GM13977 (cell line): ENCODE measurements around the gene RPS16.

Experiments
- DNase-seq: peaks from one replicate; pipeline ENCODE4 v3.0.0; 2012; ENCODE audit warnings: low spot score
- CTCF ChIP-seq: IDR thresholded peaks from 2 replicates; pipeline ENCODE4 v1.5.1; 2012; ENCODE audit warnings: mild to moderate bottlenecking, control low read depth; ENCODE audit not compliant: insufficient read depth; ENCODE audit errors: extremely low read depth, missing control alignments
- in situ Hi-C: fragments of 300-500 bp; cut with MboI; formaldehyde crosslinking; loops from one replicate; pipeline ENCODE4 v1.12.0; 2022; ENCODE audit warnings: low sequenced_read_pairs, low pct_unique_long_range_greater_than_20kb, mixed read lengths, inconsistent platforms; ENCODE audit not compliant: unreplicated experiment

RPS16 gene

DNA sequence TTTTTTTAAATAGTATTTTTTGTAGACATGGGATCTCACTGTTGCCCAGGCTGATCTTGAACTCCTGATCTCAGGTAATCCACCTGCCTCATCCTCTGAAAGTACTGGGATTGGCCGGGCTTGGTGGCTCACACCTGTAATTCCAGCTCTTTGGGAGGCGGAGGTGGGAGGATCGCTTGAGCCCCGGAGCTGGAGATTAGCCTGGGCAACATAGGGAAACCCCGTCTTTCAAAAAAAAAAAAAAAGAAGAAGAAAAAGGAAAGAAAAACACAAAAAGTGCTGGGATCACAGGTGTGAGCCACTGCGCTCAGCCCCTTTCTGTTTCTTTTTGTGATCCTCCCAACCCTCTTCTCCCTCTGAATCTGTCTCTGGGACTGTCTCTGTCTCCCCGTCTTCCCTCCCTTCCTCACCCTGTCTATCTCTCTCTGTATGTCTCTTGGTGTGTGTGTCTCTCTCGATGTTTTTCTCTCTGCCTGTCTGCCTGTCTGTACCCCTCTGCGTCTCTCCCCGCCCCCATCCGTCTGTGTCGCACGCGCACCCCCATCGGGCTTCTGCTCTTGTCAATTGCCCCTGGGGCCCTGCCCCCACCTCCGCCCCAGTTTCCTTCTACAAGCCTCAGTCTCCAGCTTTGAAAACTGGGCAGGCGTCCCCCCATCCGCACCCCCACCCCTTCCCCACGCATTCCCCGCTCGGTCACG, 29.6 kb downstream of the RPS16 start:
- in situ Hi-C loops, result no loop called here
- TF ChIP-seq CTCF, result no peak
- DNase-seq, result peak; percentile 76

DNA sequence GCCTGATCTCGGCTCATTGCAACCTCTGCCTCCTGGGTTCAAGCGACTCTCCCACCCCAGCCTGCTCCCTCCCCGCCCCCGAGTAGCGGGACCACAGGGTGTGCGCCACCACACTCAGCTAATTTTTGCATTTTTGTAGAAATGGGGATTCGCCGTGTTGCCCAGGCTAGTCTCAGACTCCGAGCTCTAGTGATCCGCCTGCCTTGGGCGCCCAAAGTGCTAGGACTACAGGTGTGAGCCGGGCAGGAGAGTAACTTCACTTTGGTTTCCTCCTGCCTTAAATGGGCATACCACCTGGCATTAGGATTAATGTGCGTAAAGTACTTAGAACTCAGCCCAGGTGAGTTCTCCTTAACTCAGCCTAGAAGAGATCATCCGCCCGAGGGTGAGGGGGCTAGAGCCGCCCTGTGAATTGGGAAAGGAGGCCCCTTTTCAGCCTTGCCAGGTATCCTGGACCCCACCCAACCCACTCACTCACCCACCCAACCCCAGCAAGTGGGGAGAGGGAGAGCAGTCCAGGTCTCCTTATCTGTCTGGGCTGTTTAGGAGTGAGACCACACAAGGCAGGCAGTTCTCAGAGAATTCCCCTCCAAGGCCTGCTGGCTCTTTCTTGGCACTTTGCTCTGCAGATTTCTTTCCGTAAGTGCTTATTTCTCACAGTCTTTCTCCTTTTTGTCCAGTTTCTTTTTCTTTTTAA, 30.3 kb downstream of the RPS16 start:
- TF ChIP-seq CTCF, result no peak
- no peak for DNase-seq
- in situ Hi-C loops, result no loop called here

DNA sequence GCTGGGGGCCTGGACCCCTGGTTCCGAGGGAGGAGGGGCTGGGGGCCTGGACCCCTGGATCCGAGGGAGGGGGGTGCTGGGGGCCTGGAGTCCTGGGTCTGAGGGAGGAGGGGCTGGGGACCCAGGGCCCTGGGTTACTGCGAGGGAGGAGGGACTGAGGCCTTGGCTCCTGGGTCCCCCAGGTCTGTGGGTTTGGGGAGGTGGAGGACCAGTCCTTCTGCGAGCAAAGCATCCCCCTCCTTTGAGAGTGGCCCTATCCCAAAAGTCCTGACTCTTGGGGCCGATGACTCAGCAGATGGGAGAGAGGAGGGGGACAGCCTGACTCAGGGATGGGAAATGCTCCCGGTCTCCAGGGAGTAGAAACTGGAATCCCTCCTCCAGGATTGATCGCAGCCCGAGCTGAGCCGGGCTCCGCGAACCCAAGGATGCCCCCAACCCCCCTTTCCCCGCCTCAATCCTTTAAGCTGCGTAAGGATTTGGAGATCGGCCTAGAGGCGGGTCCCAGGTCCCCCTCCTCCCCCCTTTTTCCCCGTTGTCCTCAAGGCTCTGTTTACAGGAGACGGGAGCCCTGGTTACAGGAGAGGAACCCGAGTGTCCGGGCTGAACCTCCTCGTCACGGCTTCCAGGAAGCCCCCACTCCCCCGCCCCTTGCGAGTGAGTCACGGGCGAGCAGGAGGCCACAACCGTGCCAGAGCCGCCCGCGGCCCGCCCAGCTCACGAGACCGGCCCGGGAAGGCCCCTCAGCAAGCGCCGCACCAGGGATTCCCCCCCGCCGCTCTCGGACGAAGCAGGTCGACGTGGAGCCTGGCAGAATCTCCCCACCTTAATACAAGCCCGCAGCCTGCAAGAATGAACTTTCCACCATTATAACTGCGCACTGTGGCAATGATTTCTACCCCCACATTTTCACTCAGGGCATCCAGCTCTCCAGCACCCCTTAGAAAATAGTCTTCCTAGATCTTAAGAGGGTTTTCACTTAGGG, 32.1 kb downstream of the RPS16 start:
- in situ Hi-C loops, result no loop called here
- DNase-seq, result peak; percentile 85
- no peak for TF ChIP-seq CTCF

DNA sequence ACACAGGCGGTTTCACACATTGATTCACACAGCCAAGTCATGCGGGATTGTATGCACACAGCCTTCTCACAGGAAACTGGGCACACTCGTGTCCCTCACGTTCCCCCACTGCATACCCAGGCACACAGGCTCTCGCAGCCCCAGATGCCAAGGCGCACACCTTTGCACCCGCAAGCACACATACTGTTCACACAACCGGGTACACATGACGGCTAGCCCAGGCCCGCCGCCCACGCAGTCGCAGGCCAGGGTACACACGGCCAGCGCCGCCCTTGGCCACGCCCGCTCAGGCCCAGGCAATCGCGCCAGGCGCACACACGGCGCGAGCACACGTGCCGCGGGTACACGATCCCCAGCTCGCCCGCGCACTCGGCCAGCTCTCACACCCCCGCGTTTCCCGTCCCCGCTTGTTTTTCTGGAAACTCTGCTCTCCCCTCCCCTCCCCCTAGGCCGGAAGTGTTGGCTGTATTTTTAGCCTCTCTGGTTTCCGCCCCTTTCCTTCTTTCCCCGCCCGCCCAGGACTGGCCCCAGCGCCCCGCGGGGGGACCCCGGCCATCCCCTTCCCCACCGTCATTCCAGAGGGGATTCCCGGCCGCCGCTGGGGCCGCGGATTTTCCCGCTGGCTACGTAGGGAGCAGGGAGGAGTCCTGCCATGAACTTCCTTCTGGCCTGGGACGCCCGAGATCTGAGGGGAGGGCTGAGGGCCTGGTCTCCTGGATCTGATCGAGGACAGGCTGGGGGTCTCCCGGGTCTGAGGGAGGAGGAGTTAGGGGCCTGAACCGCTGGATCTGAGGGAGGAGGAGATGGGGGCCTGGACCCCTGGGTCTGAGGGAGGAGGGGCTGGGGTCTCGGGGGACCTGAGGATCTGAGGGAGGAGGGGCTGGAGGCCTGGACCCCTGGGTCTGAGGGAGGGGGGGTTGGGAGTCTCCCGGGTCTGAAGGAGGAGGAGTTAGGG, 33.1 kb downstream of the RPS16 start:
- TF ChIP-seq CTCF, result no peak
- peak; percentile 76 for DNase-seq

DNA sequence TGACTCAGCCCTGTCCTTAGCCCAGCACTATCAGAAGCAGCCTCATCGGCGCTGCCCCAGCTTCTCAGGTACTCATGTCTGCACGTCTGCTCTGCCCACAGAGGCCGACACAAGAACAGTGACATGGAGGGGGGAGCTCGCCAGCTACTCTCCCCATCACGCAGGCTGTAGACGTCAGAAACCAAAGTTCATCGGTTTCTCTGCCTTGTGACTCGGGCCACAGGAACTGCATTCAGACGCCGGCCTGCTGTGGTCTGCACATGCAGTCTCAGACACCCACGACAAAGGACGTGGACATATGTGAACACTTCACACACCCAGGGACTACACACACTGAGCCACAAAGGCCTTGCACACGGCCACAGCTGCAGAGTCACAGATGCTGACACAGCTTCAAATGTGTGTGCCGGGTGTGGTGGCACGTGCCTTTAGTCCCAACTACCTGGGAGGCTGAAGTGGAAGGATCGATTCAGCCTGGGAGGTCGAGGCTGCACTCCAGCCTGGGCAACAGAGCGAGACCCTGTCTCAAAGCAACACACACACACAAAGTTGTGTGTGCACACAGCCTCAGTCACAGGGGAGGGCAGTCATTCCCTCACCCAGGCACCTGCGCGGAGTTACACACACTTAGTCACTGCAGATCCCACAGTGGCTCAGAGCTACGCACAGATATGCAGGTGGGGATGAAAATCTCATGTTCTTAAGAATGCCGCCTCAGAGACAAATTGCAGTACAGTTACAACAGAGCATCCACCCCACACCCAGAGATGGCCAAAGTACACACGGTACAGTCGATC, 34.0 kb downstream of the RPS16 start:
- in situ Hi-C loops, result no loop called here
- TF ChIP-seq CTCF, result no peak
- peak; percentile 74 for DNase-seq

More for the DNA sequence above, 33.1 kb downstream of the RPS16 start:
- in situ Hi-C loops, result no loop called here
